ENCODE data around the gene TNFSF4. TPM values are rescaled to one million over a fixed set of nuclear protein-coding genes. Genes with fewer than 3 reads are reported as not detected.
"Not testable (repeated sequence)": the region's sequence is repeated elsewhere in the genome, so short reads cannot be mapped to it uniquely, and the experiment has no call there.

TNFSF4 gene
- polyA plus RNA-seq, 1 experiment, result 5.9 TPM

DNA sequence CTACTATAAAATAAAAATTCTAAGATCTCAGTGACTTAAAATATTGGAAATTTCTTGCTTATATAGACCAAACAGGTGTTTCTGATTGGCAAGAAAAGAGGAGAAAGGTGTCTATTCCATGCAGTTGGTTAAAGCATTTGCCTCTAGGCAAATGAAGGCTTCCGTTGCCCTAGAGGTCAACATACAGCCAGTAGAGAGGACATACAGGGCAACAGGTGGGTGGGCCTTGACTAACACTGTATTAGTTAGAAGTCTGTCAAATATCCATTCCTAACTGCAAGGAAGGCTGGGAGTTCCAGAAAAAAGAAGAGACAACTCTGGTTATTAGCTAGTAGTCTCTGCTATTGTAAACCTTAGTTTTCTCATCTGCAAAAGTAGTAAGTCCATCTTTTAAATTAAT is 43.0 kb downstream of the TNFSF4 start:
- ChIA-PET POLR2A (no interaction called here), CTCF (no interaction called here)
- no peak for DNase-seq (ENCODE audit: low read depth)
- no peaks in the 10 kb centered on the region for H3K36me3 ChIP-seq (ENCODE audit: control insufficient read depth, insufficient read depth, low read length)
- no peak for TF ChIP-seq CTCF (IDR thresholded peaks at IDR 0.05; ENCODE audit: insufficient read depth, low read depth, low read length)
- H3K27me3 ChIP-seq (ENCODE audit: control insufficient read depth, insufficient read depth, low read length), result no peaks in the 10 kb centered on the region
- H3K4me3 ChIP-seq (ENCODE audit: low read depth, low read length), result no peak overlapping the region

- TF ChIP-seq CTCF (IDR thresholded peaks at IDR 0.05; ENCODE audit: insufficient read depth, low read depth, low read length), result no peak
- Histone ChIP-seq H3K36me3 (ENCODE audit: control insufficient read depth, insufficient read depth, low read length) (no peaks in the 10 kb centered on the region), H3K27me3 (ENCODE audit: control insufficient read depth, insufficient read depth, low read length) (no peaks in the 10 kb centered on the region), H3K4me3 (ENCODE audit: low read depth, low read length) (no peak overlapping the region)
- DNase-seq (ENCODE audit: low read depth), result no peak
- CTCF ChIA-PET, result no interaction called here
- POLR2A ChIA-PET, result no interaction called here
Observed at GRCh38 chr1:173163222-173163621, 43.9 kb downstream of the TNFSF4 start.

- TF ChIP-seq CTCF (IDR thresholded peaks at IDR 0.05; ENCODE audit: insufficient read depth, low read depth, low read length), result no peak
- DNase-seq (ENCODE audit: low read depth), result no peak
- Histone ChIP-seq H3K36me3 (ENCODE audit: control insufficient read depth, insufficient read depth, low read length) (no peaks in the 10 kb centered on the region), H3K27me3 (ENCODE audit: control insufficient read depth, insufficient read depth, low read length) (no peaks in the 10 kb centered on the region), H3K4me3 (ENCODE audit: low read depth, low read length) (no peak overlapping the region)
- ChIA-PET CTCF (no interaction called here), POLR2A (no interaction called here)
Observed at GRCh38 chr1:173162601-173163000, 44.5 kb downstream of the TNFSF4 start.

DNA sequence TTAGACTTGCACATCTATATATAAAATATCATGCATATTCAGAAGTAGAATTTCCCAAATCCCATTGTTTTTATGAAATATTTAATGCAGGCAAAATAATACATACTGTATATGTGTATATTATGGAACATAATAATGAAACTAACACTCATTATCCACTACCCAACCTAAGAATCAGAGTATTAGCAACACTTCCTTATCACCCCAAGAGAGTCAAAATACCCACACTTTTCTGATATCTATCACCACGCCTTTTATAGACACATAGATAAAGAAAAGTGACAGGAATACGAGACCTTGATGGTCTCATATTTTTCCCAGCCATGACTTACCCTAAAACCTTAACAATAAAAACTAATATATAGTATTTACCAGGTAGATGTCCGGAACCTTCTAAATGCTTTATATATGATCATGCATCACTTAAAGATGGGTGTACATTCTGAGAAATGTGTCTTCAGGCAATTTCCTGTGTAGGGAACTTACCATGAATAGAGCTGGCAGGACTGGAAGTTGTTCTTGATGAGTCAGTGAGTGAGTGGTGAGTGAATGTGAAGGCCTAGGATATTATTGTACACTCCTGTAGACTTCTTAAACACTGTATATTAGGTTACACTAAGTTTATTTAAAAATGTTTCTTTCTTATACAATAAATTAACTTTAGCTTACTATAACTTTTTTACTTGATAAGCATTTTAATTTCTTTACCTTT is 45.5 kb downstream of the TNFSF4 start:
- DNase-seq (ENCODE audit: low read depth), result no peak
- Histone ChIP-seq H3K4me3 (ENCODE audit: low read depth, low read length) (no peak overlapping the region), H3K36me3 (ENCODE audit: control insufficient read depth, insufficient read depth, low read length) (no peaks in the 10 kb centered on the region), H3K27me3 (ENCODE audit: control insufficient read depth, insufficient read depth, low read length) (no peaks in the 10 kb centered on the region)
- POLR2A ChIA-PET, result no interaction called here
- CTCF ChIA-PET, result interaction anchor here (1.6 kb wide), 1 partner anchor 11 kb away, joined by 4 read pairs; no protein-coding TSS in a partner anchor
- no peak for TF ChIP-seq CTCF (IDR thresholded peaks at IDR 0.05; ENCODE audit: insufficient read depth, low read depth, low read length)

- H3K4me3 ChIP-seq (ENCODE audit: low read depth, low read length); H3K36me3 ChIP-seq (ENCODE audit: control insufficient read depth, insufficient read depth, low read length); POLR2A ChIA-PET; H3K27me3 ChIP-seq (ENCODE audit: control insufficient read depth, insufficient read depth, low read length); CTCF ChIA-PET; DNase-seq (ENCODE audit: low read depth): not testable (repeated sequence)
Observed at GRCh38 chr1:173153964-173154363, 53.2 kb downstream of the TNFSF4 start.

DNA sequence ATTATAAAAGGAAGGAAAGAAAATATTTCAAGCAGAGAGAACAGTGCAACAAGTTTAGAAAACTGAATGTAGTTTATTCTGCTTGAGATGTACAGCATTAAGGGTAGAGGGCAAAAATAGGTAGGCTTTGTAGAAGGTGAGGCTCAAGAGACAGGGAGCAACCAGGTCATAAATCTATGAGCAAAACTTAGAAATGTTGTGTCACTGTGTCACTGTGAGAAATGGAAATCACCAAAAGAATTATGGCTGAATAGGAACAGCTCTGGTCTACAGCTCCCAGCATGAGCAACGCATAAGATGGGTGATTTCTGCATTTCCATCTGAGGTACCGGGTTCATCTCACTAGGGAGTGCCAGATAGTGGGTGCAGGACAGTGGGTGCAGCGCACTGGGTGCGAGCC is 53.6 kb downstream of the TNFSF4 start:
- TF ChIP-seq CTCF (IDR thresholded peaks at IDR 0.05; ENCODE audit: insufficient read depth, low read depth, low read length), result no peak
- ChIA-PET CTCF (no interaction called here), POLR2A (no interaction called here)
- Histone ChIP-seq H3K4me3 (ENCODE audit: low read depth, low read length) (no peak overlapping the region), H3K36me3 (ENCODE audit: control insufficient read depth, insufficient read depth, low read length) (no peaks in the 10 kb centered on the region), H3K27me3 (ENCODE audit: control insufficient read depth, insufficient read depth, low read length) (no peaks in the 10 kb centered on the region)
- no peak for DNase-seq (ENCODE audit: low read depth)

Measured in BJ (cell line).